Neural progenitor cell (in vitro differentiated cells): Measurements from ENCODE around the gene FBP2.

Source experiments
- EZH2 ChIP-seq: fragments of 200-600 bp; sonication (generic); IDR thresholded peaks from 2 replicates; pipeline ENCODE4 v1.6.1; 2017; ENCODE audit warnings: antibody characterized with exemption, mild to moderate bottlenecking, moderate library complexity
- EZH2phosphoT487 ChIP-seq: fragments of 200-600 bp; sonication (generic); IDR thresholded peaks from 2 replicates; pipeline ENCODE4 v1.6.1; 2017; ENCODE audit warnings: antibody characterized with exemption
- TF ChIP-seq, protein P1 (sequence below): fragments of 200-600 bp; sonication (generic); IDR thresholded peaks from 2 replicates; pipeline ENCODE4 v1.5.1; 2017; ENCODE audit warnings: antibody characterized with exemption, mild to moderate bottlenecking

DNA sequence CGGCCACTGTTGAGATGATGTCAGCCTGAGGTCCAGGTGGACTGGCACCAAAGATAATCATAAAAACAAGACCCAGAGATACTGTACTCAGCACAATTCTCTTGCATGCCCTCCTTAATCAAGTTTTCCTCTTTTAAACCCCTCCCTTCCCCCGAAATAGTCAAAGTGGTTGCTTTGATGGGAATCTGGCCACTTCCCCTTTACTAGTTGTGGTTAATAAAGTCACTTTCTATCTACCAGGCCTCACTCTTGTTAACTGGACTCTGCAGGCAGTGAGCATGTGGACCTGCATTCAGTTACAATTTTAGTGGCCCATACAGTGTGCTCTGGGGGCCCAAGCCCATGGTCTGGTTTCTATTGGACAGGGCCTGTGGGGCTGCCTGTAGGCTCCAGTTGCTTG, 17.5 kb downstream of the FBP2 start:
- TF ChIP-seq, protein P1, sequence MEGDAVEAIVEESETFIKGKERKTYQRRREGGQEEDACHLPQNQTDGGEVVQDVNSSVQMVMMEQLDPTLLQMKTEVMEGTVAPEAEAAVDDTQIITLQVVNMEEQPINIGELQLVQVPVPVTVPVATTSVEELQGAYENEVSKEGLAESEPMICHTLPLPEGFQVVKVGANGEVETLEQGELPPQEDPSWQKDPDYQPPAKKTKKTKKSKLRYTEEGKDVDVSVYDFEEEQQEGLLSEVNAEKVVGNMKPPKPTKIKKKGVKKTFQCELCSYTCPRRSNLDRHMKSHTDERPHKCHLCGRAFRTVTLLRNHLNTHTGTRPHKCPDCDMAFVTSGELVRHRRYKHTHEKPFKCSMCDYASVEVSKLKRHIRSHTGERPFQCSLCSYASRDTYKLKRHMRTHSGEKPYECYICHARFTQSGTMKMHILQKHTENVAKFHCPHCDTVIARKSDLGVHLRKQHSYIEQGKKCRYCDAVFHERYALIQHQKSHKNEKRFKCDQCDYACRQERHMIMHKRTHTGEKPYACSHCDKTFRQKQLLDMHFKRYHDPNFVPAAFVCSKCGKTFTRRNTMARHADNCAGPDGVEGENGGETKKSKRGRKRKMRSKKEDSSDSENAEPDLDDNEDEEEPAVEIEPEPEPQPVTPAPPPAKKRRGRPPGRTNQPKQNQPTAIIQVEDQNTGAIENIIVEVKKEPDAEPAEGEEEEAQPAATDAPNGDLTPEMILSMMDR: no peak
- TF ChIP-seq EZH2phosphoT487 (no peak), EZH2 (no peak)
